Trophoblast cell (in vitro differentiated cells and primary cell): ENCODE measurements around the gene IL1RAPL2.

Source experiments
- DNase-seq, 2 donors: peaks; one replicate each; pipeline ENCODE4 v3.0.0-alpha.2; 2016
- H2AFZ ChIP-seq: 2 replicates; pipeline ENCODE4 v1.6.1; 2013; ENCODE audit warnings: low read length, moderate library complexity, mild to moderate bottlenecking; ENCODE audit not compliant: insufficient read depth, poor library complexity
- H2AK5ac ChIP-seq: 2 replicates; pipeline ENCODE4 v1.6.1; 2013; ENCODE audit warnings: mild to moderate bottlenecking, low read length
- H2BK120ac ChIP-seq: 2 replicates; pipeline ENCODE4 v1.6.1; 2013; ENCODE audit warnings: low read length, mild to moderate bottlenecking, moderate library complexity; ENCODE audit not compliant: insufficient read depth, poor library complexity
- H2BK12ac ChIP-seq: 2 replicates; pipeline ENCODE4 v1.6.1; 2013; ENCODE audit warnings: mild to moderate bottlenecking, low read length, moderate library complexity
- H2BK5ac ChIP-seq: 2 replicates; pipeline ENCODE4 v1.6.1; 2013; ENCODE audit warnings: low read length, low read depth, moderate library complexity, mild to moderate bottlenecking; ENCODE audit not compliant: poor library complexity
- H3K14ac ChIP-seq: 2 replicates; pipeline ENCODE4 v1.6.1; 2013; ENCODE audit warnings: mild to moderate bottlenecking, low read length
- H3K18ac ChIP-seq: 2 replicates; pipeline ENCODE4 v1.6.1; 2013; ENCODE audit warnings: mild to moderate bottlenecking, low read length
- H3K23ac ChIP-seq: 2 replicates; pipeline ENCODE4 v1.6.1; 2013; ENCODE audit warnings: low read length
- H3K27ac ChIP-seq: 2 replicates; pipeline ENCODE4 v1.5.1; 2013; ENCODE audit warnings: low read depth, mild to moderate bottlenecking, inconsistent platforms, low read length, moderate library complexity
- H3K27me3 ChIP-seq: 2 replicates; pipeline ENCODE4 v1.6.1; 2013; ENCODE audit warnings: inconsistent platforms, mild to moderate bottlenecking, low read length, moderate library complexity; ENCODE audit not compliant: insufficient read depth
- H3K36me3 ChIP-seq, 2 experiments: 1 replicate in 1 of 2; 2 replicates in 1 of 2; pipeline ENCODE4 v1.6.1; 2013; ENCODE audit warnings: low read length in 2 of 2, mild to moderate bottlenecking in 2 of 2, moderate library complexity in 1 of 2; ENCODE audit not compliant: insufficient read depth in 2 of 2, control insufficient read depth in 1 of 2
- H3K4ac ChIP-seq: 2 replicates; pipeline ENCODE4 v1.6.1; 2013; ENCODE audit warnings: low read depth, mild to moderate bottlenecking, low read length, moderate library complexity
- H3K4me1 ChIP-seq, 2 experiments: 1 replicate in 1 of 2; 2 replicates in 1 of 2; pipeline ENCODE4 v1.6.1; 2013; ENCODE audit warnings: low read length in 2 of 2, mild to moderate bottlenecking in 2 of 2, moderate library complexity in 1 of 2; ENCODE audit not compliant: insufficient read depth in 2 of 2, control insufficient read depth in 1 of 2
- H3K4me2 ChIP-seq: 2 replicates; pipeline ENCODE4 v1.6.1; 2013; ENCODE audit warnings: inconsistent platforms, mild to moderate bottlenecking, low read length, moderate library complexity
- H3K4me3 ChIP-seq: 2 replicates; pipeline ENCODE4 v1.5.1; 2013; ENCODE audit warnings: mild to moderate bottlenecking, low read depth, low read length, inconsistent platforms
- H3K79me1 ChIP-seq: one replicate; pipeline ENCODE4 v1.6.1; 2013; ENCODE audit warnings: low read length
- H3K79me2 ChIP-seq: 2 replicates; pipeline ENCODE4 v1.6.1; 2013; ENCODE audit warnings: low read length, mild to moderate bottlenecking; ENCODE audit not compliant: control insufficient read depth, insufficient read depth, poor library complexity
- H3K9ac ChIP-seq: 2 replicates; pipeline ENCODE4 v1.6.1; 2013; ENCODE audit warnings: mild to moderate bottlenecking, low read length
- H3K9me3 ChIP-seq: 2 replicates; pipeline ENCODE4 v1.6.1; 2013; ENCODE audit warnings: low read depth, mild to moderate bottlenecking, control low read depth, inconsistent platforms, low read length; ENCODE audit not compliant: insufficient read depth
- H4K12ac ChIP-seq: 2 replicates; pipeline ENCODE4 v1.6.1; 2013; ENCODE audit warnings: low read depth, mild to moderate bottlenecking, low read length, moderate library complexity
- H4K8ac ChIP-seq: 2 replicates; pipeline ENCODE4 v1.6.1; 2013; ENCODE audit warnings: low read depth, mild to moderate bottlenecking, low read length, moderate library complexity
- H4K91ac ChIP-seq: one replicate; pipeline ENCODE4 v1.6.1; 2013; ENCODE audit warnings: low read depth, mild to moderate bottlenecking, low read length, moderate library complexity
- WGBS: extraction: QIAGEN DNeasy Blood & Tissue Kit; methylation state at CpG from one replicate; pipeline ENCODE4 v1.1.7; 2013; ENCODE audit warnings: missing lambda C conversion rate; ENCODE audit not compliant: insufficient read length, insufficient coverage; ENCODE audit errors: extremely low coverage; 5-methylcytosine and 5-hydroxymethylcytosine counted together

The IL1RAPL2 gene

GRCh38 chrX:105752338-105752956, 1186.4 kb downstream of the IL1RAPL2 start:
- Histone ChIP-seq H3K4me2 (no peak overlapping the region), H2BK120ac (no peak overlapping the region), H3K4ac (no peak overlapping the region), H3K9ac (no peak overlapping the region), H4K12ac (no peak overlapping the region), H3K18ac (no peak overlapping the region), H3K27ac (no peak overlapping the region), H3K4me3 (no peak overlapping the region), H3K4me1 (no peaks in the 10 kb centered on the region), H3K79me2 (no peaks in the 10 kb centered on the region), H3K79me1 (no peaks in the 10 kb centered on the region), H4K8ac (no peak overlapping the region), H2AFZ (no peak overlapping the region), H3K36me3 (no peaks in the 10 kb centered on the region), H3K9me3 (no peaks in the 10 kb centered on the region), H2BK5ac (no peak overlapping the region), H3K27me3 (no peaks in the 10 kb centered on the region), H3K23ac (no peak overlapping the region), H3K14ac (no peak overlapping the region), H2AK5ac (no peak overlapping the region), H2BK12ac (no peak overlapping the region), H4K91ac (no peak overlapping the region)
- no CpG with 5 or more reads among the region's 6 CpGs for WGBS
- DNase-seq = no peak

- no peaks in the 10 kb centered on the region for H3K36me3 ChIP-seq
- H3K4me2 ChIP-seq = no peak overlapping the region
- H3K9me3 ChIP-seq = no peaks in the 10 kb centered on the region
- no peak overlapping the region for H4K91ac ChIP-seq
- no peaks in the 10 kb centered on the region for H3K79me1 ChIP-seq
- H2BK120ac ChIP-seq = no peak overlapping the region
- no peaks in the 10 kb centered on the region for H3K79me2 ChIP-seq
- H3K4me1 ChIP-seq = no peaks in the 10 kb centered on the region
- no CpG with 5 or more reads among the region's 4 CpGs for WGBS
- no peak overlapping the region for H2AFZ ChIP-seq
- DNase-seq = no peak
- no peak overlapping the region for H3K14ac ChIP-seq
- H3K9ac ChIP-seq = no peak overlapping the region
- H4K12ac ChIP-seq = no peak overlapping the region
- H3K18ac ChIP-seq = no peak overlapping the region
- no peaks in the 10 kb centered on the region for H3K27me3 ChIP-seq
- no peak overlapping the region for H3K27ac ChIP-seq
- H2BK5ac ChIP-seq = no peak overlapping the region
- H3K4ac ChIP-seq = no peak overlapping the region
- no peak overlapping the region for H3K23ac ChIP-seq
- H2AK5ac ChIP-seq = no peak overlapping the region
- no peak overlapping the region for H2BK12ac ChIP-seq
- H4K8ac ChIP-seq = no peak overlapping the region
- no peak overlapping the region for H3K4me3 ChIP-seq
Measured at GRCh38 chrX:105753411-105753810, 1187.4 kb downstream of the IL1RAPL2 start.

- Histone ChIP-seq H3K23ac (no peak overlapping the region), H3K79me1 (no peaks in the 10 kb centered on the region), H3K36me3 (no peaks in the 10 kb centered on the region), H3K4me2 (no peak overlapping the region), H3K18ac (no peak overlapping the region), H2BK5ac (no peak overlapping the region), H4K8ac (no peak overlapping the region), H2AK5ac (no peak overlapping the region), H4K91ac (no peak overlapping the region), H3K14ac (no peak overlapping the region), H3K4ac (no peak overlapping the region), H3K27me3 (no peaks in the 10 kb centered on the region), H3K79me2 (no peaks in the 10 kb centered on the region), H3K4me1 (no peaks in the 10 kb centered on the region), H4K12ac (no peak overlapping the region), H3K27ac (no peak overlapping the region), H2BK12ac (no peak overlapping the region), H2AFZ (no peak overlapping the region), H2BK120ac (no peak overlapping the region), H3K9me3 (no peaks in the 10 kb centered on the region), H3K9ac (no peak overlapping the region), H3K4me3 (no peak overlapping the region)
- WGBS = no CpG with 5 or more reads among the region's 2 CpGs
- no peak for DNase-seq
Measured at GRCh38 chrX:105754286-105754964, 1188.4 kb downstream of the IL1RAPL2 start.

- no peak overlapping the region for H3K18ac ChIP-seq
- no peaks in the 10 kb centered on the region for H3K36me3 ChIP-seq
- no peaks in the 10 kb centered on the region for H3K4me1 ChIP-seq
- no peak overlapping the region for H2BK12ac ChIP-seq
- H2BK5ac ChIP-seq = no peak overlapping the region
- H3K9me3 ChIP-seq = no peaks in the 10 kb centered on the region
- H4K8ac ChIP-seq = no peak overlapping the region
- H3K79me1 ChIP-seq = no peaks in the 10 kb centered on the region
- DNase-seq = no peak
- no peak overlapping the region for H3K27ac ChIP-seq
- H2AFZ ChIP-seq = no peak overlapping the region
- no peak overlapping the region for H3K4ac ChIP-seq
- H4K91ac ChIP-seq = no peak overlapping the region
- H3K4me2 ChIP-seq = no peak overlapping the region
- H3K23ac ChIP-seq = no peak overlapping the region
- H3K27me3 ChIP-seq = no peaks in the 10 kb centered on the region
- H3K9ac ChIP-seq = no peak overlapping the region
- WGBS = no CpG with 5 or more reads among the region's 1 CpG
- no peak overlapping the region for H3K4me3 ChIP-seq
- no peak overlapping the region for H4K12ac ChIP-seq
- H3K14ac ChIP-seq = no peak overlapping the region
- H3K79me2 ChIP-seq = no peaks in the 10 kb centered on the region
- H2AK5ac ChIP-seq = no peak overlapping the region
- H2BK120ac ChIP-seq = no peak overlapping the region
Measured at GRCh38 chrX:105755109-105755508, 1189.1 kb downstream of the IL1RAPL2 start.
